Activated CD4-positive, alpha-beta T cell treated with anti-CD3 and anti-CD28 coated beads for 24 hours (primary cell): ENCODE measurements around the gene PRKG1.
"Not testable (repeated sequence)": the region's sequence is repeated elsewhere in the genome, so short reads cannot be mapped to it uniquely, and the experiment has no call there.

Source experiments
- DNase-seq, 2 donors: peaks; one replicate each; pipeline ENCODE4 v3.0.0-alpha.2; 2020; ENCODE audit warnings: low read depth in 2 of 2

Gene PRKG1

GRCh38 chr10:51507476-51507875 is 433.2 kb downstream of the PRKG1 start:
- DNase-seq = no peak

- DNase-seq = no peak
Observed at GRCh38 chr10:51508156-51508555, 433.9 kb downstream of the PRKG1 start.

GRCh38 chr10:51510231-51510630 is 435.9 kb downstream of the PRKG1 start:
- DNase-seq = no peak

GRCh38 chr10:51521605-51522004 is 447.3 kb downstream of the PRKG1 start:
- DNase-seq = no peak

- DNase-seq = no peak
Observed at GRCh38 chr10:51522858-51523257, 448.6 kb downstream of the PRKG1 start.

GRCh38 chr10:51523440-51523839 is 449.2 kb downstream of the PRKG1 start:
- DNase-seq = no peak

GRCh38 chr10:51524041-51524440 is 449.8 kb downstream of the PRKG1 start:
- no peak for DNase-seq

GRCh38 chr10:51527522-51528219 is 453.4 kb downstream of the PRKG1 start:
- no peak for DNase-seq

GRCh38 chr10:51528527-51528926 is 454.2 kb downstream of the PRKG1 start:
- DNase-seq = no peak

GRCh38 chr10:51530541-51530940 is 456.3 kb downstream of the PRKG1 start:
- no peak for DNase-seq

GRCh38 chr10:51532044-51532443 is 457.8 kb downstream of the PRKG1 start:
- DNase-seq = no peak

- no peak for DNase-seq
Observed at GRCh38 chr10:51542853-51543252, 468.6 kb downstream of the PRKG1 start.

- no peak for DNase-seq
Observed at GRCh38 chr10:51544933-51545332, 470.6 kb downstream of the PRKG1 start.

GRCh38 chr10:51547941-51548340 is 473.7 kb downstream of the PRKG1 start:
- DNase-seq = no peak

GRCh38 chr10:51552879-51553278 is 478.6 kb downstream of the PRKG1 start:
- DNase-seq = no peak

GRCh38 chr10:51564896-51565510 is 490.7 kb downstream of the PRKG1 start:
- DNase-seq = no peak

GRCh38 chr10:51567271-51567670 is 493.0 kb downstream of the PRKG1 start:
- no peak for DNase-seq

GRCh38 chr10:51569467-51569866 is 495.2 kb downstream of the PRKG1 start:
- DNase-seq = no peak

GRCh38 chr10:51574248-51575048 is 500.2 kb downstream of the PRKG1 start:
- DNase-seq = no peak

GRCh38 chr10:51581196-51581595 is 506.9 kb downstream of the PRKG1 start:
- DNase-seq = not testable (repeated sequence)

- no peak for DNase-seq
Observed at GRCh38 chr10:51583976-51584375, 509.7 kb downstream of the PRKG1 start.

- no peak for DNase-seq
Observed at GRCh38 chr10:51585742-51586141, 511.5 kb downstream of the PRKG1 start.

- DNase-seq = no peak
Observed at GRCh38 chr10:51588984-51589383, 514.7 kb downstream of the PRKG1 start.
